ENCODE measurements around the gene IL23R.

The IL23R gene

GRCh38 chr1:67150931-67151330 lies 15.3 kb upstream of the IL23R start:
- no peak for DNase-seq

- no peak for DNase-seq
Measured at GRCh38 chr1:67158401-67158800, 7.9 kb upstream of the IL23R start.

GRCh38 chr1:67159233-67159632 lies 7.0 kb upstream of the IL23R start:
- no peak for DNase-seq

- no peak for DNase-seq
Measured at GRCh38 chr1:67162954-67163353, 3.3 kb upstream of the IL23R start.

DNA sequence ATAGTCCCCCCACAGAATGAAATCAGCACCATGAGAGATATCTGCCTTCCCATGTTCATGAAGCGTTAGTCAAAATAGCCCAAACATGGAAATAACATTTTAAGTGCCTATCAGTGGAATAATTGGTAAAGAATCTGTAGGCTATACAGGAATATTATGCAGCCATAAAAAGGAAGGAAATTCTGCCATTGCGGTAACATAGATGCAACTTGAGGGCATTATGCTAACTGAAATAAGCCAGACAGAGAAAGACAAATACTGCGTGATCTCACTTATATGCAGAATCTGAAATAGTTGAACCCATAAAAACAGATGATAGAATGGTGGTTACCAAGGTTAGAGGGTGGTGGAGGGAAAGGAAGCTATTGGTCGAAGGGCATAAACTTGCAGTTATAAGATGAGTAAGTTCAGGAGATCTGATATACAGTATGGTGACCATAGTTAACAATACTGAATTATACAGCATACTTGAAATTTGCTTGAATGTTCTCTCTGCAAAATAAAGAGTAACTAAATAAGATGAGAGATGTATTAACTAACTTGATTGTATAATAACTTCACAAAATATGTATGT lies 699 bp upstream of the IL23R start:
- no peak for DNase-seq

DNA sequence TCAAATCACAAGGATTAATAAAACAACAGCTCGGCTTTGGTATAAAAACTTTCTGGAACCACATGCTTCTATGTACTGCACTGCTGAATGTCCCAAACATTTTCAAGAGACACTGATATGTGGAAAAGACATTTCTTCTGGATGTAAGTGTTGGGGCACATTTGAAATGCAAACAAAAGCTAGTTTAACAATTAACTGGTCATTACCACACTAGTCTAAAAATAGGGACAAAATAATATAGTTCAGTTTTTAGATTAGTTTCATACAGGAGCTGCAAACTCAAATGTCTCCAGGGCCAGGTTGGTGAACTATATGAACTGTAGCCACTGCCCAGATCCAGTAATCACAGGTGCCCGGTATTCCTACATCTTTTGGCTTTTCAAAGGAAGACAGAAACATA lies 3.2 kb downstream of the IL23R start:
- DNase-seq, result no peak

- DNase-seq, result no peak
Measured at GRCh38 chr1:67169932-67170331, 3.7 kb downstream of the IL23R start.

DNA sequence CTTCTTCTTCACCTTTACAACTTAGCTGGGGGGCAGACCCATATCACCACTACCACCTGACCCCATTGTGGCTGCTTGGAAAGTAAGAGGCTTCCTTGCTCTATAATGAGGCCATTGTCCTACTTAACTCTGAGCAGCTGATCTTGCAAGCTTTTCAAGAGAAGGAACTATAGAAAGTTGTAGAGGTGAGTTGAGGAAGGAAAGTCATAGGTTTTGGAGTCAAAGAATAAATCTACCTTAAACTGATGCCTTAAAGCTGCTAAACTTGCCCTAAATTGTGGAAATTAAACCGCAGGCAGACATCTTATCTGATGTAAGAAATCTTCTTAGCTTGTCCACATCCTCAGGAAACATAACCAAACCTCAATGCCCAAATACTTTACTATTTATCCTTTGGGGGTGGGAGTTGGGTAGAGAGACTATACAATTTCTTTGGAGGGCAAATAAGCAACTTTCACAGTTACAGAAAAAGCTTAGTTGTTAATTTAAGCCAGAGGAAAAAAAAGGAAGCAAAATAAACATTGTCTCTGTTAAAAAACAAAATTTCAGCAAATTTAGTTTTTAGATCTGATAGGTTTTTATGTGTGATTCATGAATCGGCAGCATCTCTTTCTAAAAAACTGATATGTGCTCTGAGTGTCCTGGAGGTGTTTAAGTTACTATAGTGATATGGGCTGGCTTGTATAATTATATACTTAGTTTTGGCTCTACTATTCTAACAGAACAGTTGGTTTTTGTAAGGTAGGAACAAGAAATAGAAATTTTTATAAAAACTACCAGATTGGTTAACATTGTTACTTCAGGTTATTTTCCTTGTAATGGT lies 4.7 kb downstream of the IL23R start:
- no peak for DNase-seq

GRCh38 chr1:67171574-67171955 lies 5.3 kb downstream of the IL23R start:
- no peak for DNase-seq

- DNase-seq, result no peak
Measured at GRCh38 chr1:67171978-67172377, 5.7 kb downstream of the IL23R start.

DNA sequence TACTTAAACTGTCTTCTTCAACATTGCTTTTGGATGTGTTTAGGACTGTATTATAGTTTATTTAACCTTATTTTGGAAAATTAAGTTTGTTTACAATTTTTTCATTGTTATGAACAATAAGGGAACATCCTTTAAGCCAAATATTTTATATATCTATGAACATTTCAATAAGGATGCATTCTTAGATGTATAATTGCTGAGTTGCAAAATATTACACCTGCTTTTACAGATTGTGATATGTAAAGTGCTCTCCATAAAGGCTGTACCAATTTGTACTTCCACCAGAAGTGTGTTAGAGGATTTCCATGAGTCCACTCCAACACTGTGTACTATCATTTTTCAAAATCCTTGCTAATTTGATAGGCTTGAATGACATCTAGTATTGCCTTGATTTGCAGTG lies 7.7 kb downstream of the IL23R start:
- no peak for DNase-seq

GRCh38 chr1:67174716-67175284 lies 8.5 kb downstream of the IL23R start:
- no peak for DNase-seq

- no peak for DNase-seq
Measured at GRCh38 chr1:67175530-67176087, 9.4 kb downstream of the IL23R start.

- no peak for DNase-seq
Measured at GRCh38 chr1:67184838-67185421, 18.7 kb downstream of the IL23R start.

DNA sequence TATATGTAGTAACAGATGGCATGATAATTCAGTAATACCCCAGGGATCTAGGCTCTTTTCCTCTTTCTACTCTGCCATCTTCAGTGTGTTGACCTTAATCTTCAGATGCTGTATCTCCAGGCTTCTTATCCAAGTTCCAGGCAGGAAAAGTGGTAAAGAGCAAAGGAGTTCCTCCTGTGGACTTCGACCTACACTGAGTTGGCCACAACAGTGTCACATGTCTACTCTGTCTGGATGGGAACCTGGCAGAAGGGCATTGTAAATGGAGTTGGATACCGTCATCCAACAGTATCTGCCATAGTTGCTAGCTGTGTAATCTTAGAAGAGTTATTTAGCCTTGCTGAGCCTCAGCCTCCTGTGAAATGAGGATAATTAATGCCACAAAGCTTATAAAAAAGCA lies 21.9 kb downstream of the IL23R start:
- DNase-seq, result no peak

- DNase-seq, result no peak
Measured at GRCh38 chr1:67189953-67190352, 23.7 kb downstream of the IL23R start.

GRCh38 chr1:67190410-67190809 lies 24.2 kb downstream of the IL23R start:
- no peak for DNase-seq

- no peak for DNase-seq
Measured at GRCh38 chr1:67190942-67191341, 24.7 kb downstream of the IL23R start.

- no peak for DNase-seq
Measured at GRCh38 chr1:67191668-67192520, 25.6 kb downstream of the IL23R start.

- no peak for DNase-seq
Measured at GRCh38 chr1:67192902-67193301, 26.6 kb downstream of the IL23R start.

DNA sequence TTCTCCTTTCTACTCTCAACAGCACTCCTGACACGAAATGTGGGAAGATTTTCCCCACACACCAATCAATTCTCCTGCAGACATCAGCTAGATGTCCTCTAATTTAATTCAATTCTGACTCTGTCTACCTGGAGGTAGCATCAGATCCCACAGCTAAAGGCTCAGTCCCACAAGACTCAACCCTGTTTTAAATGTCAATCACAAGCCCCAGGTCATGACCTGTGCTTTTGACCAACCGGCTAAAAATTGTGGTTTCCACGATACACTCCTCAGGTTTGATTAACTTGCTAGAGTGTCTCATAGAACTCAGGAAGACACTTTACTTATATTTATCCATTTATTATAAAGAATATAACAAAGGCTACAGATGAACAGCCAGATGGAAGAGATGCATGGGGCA lies 27.4 kb downstream of the IL23R start:
- DNase-seq, result no peak

GRCh38 chr1:67194209-67194863 lies 28.1 kb downstream of the IL23R start:
- DNase-seq, result no peak

Measured in effector CD8-positive, alpha-beta T cell (primary cell).